SK-N-SH treated with all-trans-retinoic acid at 6 μM for 48 hours (cell line): ENCODE data around the gene C5.

Experiments used
- ATAC-seq: fragments of 200-7000 bp; cut with Tn5 transposase; 3 replicates; pipeline ENCODE4 v1.9.1; 2020; ENCODE audit warnings: mild to moderate bottlenecking, moderate library complexity
- ARNTL ChIP-seq: fragments of 450-650 bp; formaldehyde crosslinking; IDR thresholded peaks from 2 replicates; pipeline ENCODE4 v1.5.0; 2020; ENCODE audit warnings: low read depth, mild to moderate bottlenecking, moderate library complexity, borderline replicate concordance
- CREB5 ChIP-seq: fragments of 250-450 bp; sonication (Bioruptor Pico); IDR thresholded peaks from 2 replicates; pipeline ENCODE4 v1.5.1; 2020; ENCODE audit warnings: low read depth, mild to moderate bottlenecking, moderate library complexity
- ESRRG ChIP-seq: fragments of 250-450 bp; sonication (Bioruptor Pico); IDR thresholded peaks from 2 replicates; pipeline ENCODE4 v1.6.1; 2021; ENCODE audit warnings: mild to moderate bottlenecking
- GLIS3 ChIP-seq: fragments of 250-450 bp; sonication (Bioruptor Pico); IDR thresholded peaks from 2 replicates; pipeline ENCODE4 v1.5.0; 2020; ENCODE audit warnings: mild to moderate bottlenecking, moderate library complexity
- ISL1 ChIP-seq: fragments of 250-450 bp; sonication (Bioruptor Pico); IDR thresholded peaks from 2 replicates; pipeline ENCODE4 v2.1.2; 2022; ENCODE audit warnings: mild to moderate bottlenecking, moderate library complexity
- OSR1 ChIP-seq: fragments of 250-450 bp; sonication (Bioruptor Pico); IDR thresholded peaks from 2 replicates; pipeline ENCODE4 v1.8.0; 2022; ENCODE audit warnings: moderate library complexity, mild to moderate bottlenecking, inconsistent platforms
- PPARA ChIP-seq: fragments of 250-450 bp; sonication (Bioruptor Pico); IDR thresholded peaks from 2 replicates; pipeline ENCODE4 v1.5.0; 2020; ENCODE audit warnings: mild to moderate bottlenecking, borderline replicate concordance
- RARB ChIP-seq: fragments of 250-450 bp; sonication (Bioruptor Pico); IDR thresholded peaks from 2 replicates; pipeline ENCODE4 v1.8.0; 2021; ENCODE audit warnings: mild to moderate bottlenecking, moderate library complexity
- SNAI2 ChIP-seq: fragments of 250-450 bp; sonication (Bioruptor Pico); IDR thresholded peaks from 2 replicates; pipeline ENCODE4 v1.5.0; 2020; ENCODE audit warnings: mild to moderate bottlenecking, moderate library complexity
- TOX ChIP-seq: fragments of 250-450 bp; sonication (Bioruptor Pico); IDR thresholded peaks from 2 replicates; pipeline ENCODE4 v1.8.0; 2021; ENCODE audit warnings: mild to moderate bottlenecking, moderate library complexity, borderline replicate concordance
- ZC3H10 ChIP-seq: fragments of 250-450 bp; sonication (Bioruptor Pico); IDR thresholded peaks from 2 replicates; pipeline ENCODE4 v1.5.1; 2021; ENCODE audit warnings: mild to moderate bottlenecking, moderate library complexity
- ZFP3 ChIP-seq: fragments of 250-450 bp; sonication (Bioruptor Pico); IDR thresholded peaks from 2 replicates; pipeline ENCODE4 v1.5.0; 2020; ENCODE audit warnings: mild to moderate bottlenecking, moderate library complexity
- ZFP30 ChIP-seq: fragments of 450-650 bp; formaldehyde crosslinking; IDR thresholded peaks from 2 replicates; pipeline ENCODE4 v1.5.0; 2022; ENCODE audit warnings: mild to moderate bottlenecking, moderate library complexity
- ZNF70 ChIP-seq: fragments of 450-650 bp; formaldehyde crosslinking; IDR thresholded peaks from 2 replicates; pipeline ENCODE4 v1.5.0; 2020; ENCODE audit warnings: mild to moderate bottlenecking, moderate library complexity
- TF ChIP-seq, protein P1 (sequence below): fragments of 250-450 bp; sonication (Bioruptor Pico); IDR thresholded peaks from 2 replicates; pipeline ENCODE4 v1.8.0; 2020; ENCODE audit warnings: mild to moderate bottlenecking, moderate library complexity, borderline replicate concordance
- TF ChIP-seq, protein P2 (sequence below): fragments of 250-450 bp; sonication (Bioruptor Pico); IDR thresholded peaks from 2 replicates; pipeline ENCODE4 v1.8.0; 2021; ENCODE audit warnings: low read depth, mild to moderate bottlenecking, moderate library complexity, borderline replicate concordance
- TF ChIP-seq, protein P3 (sequence below): fragments of 250-450 bp; sonication (Bioruptor Pico); IDR thresholded peaks from 2 replicates; pipeline ENCODE4 v1.5.0; 2020; ENCODE audit warnings: mild to moderate bottlenecking, moderate library complexity
- TF ChIP-seq, protein P4 (sequence below): fragments of 250-450 bp; sonication (Bioruptor Pico); IDR thresholded peaks from 2 replicates; pipeline ENCODE4 v1.5.1; 2021; ENCODE audit warnings: mild to moderate bottlenecking, moderate library complexity

Gene C5

GRCh38 chr9:120982836-120983235 lies 67.2 kb downstream of the C5 start:
- ATAC-seq: no peak
- no peak for TF ChIP-seq ESRRG (CRISPR knock-in tag)
- TF ChIP-seq OSR1 (CRISPR knock-in tag): no peak
- TF ChIP-seq ZC3H10 (CRISPR knock-in tag): no peak
- TF ChIP-seq RARB: no peak
- TF ChIP-seq, all 23 proteins: peak for 0

DNA sequence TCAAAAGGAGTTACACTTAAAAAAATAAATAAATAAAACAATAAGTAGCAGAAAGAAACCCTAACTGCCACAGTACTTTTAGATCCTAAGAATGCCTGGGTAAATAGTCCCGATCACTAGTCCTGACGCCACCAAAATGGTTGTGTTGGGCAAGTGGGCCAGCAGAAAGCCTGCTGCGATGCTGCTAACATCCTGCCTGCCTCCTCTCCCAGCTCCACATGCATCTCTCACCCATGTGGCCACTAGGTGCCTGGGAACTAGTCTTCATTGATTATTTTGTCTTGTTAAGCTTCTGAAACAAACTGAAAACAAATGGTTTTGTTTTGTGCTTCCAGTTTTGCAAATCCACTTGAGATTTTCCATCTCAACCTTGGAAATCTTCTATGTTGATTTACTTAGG lies 69.1 kb downstream of the C5 start:
- TF ChIP-seq ZFP30: no peak
- no peak for ATAC-seq

- ATAC-seq: no peak
- TF ChIP-seq TOX: no peak
- TF ChIP-seq ARNTL (CRISPR knock-in tag): no peak
- TF ChIP-seq ZNF70 (CRISPR knock-in tag): no peak
Observed at GRCh38 chr9:120979797-120980196, 70.3 kb downstream of the C5 start.

- TF ChIP-seq TOX (no peak), ZNF70 (CRISPR knock-in tag) (no peak), CREB5 (no peak), GLIS3 (no peak), ZFP3 (CRISPR knock-in tag) (no peak)
Observed at GRCh38 chr9:120978987-120979386, 71.1 kb downstream of the C5 start.

GRCh38 chr9:120977321-120977720 lies 72.8 kb downstream of the C5 start:
- ATAC-seq: no peak
- TF ChIP-seq, protein P1, sequence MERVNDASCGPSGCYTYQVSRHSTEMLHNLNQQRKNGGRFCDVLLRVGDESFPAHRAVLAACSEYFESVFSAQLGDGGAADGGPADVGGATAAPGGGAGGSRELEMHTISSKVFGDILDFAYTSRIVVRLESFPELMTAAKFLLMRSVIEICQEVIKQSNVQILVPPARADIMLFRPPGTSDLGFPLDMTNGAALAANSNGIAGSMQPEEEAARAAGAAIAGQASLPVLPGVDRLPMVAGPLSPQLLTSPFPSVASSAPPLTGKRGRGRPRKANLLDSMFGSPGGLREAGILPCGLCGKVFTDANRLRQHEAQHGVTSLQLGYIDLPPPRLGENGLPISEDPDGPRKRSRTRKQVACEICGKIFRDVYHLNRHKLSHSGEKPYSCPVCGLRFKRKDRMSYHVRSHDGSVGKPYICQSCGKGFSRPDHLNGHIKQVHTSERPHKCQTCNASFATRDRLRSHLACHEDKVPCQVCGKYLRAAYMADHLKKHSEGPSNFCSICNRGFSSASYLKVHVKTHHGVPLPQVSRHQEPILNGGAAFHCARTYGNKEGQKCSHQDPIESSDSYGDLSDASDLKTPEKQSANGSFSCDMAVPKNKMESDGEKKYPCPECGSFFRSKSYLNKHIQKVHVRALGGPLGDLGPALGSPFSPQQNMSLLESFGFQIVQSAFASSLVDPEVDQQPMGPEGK: no peak
- TF ChIP-seq, protein P2, sequence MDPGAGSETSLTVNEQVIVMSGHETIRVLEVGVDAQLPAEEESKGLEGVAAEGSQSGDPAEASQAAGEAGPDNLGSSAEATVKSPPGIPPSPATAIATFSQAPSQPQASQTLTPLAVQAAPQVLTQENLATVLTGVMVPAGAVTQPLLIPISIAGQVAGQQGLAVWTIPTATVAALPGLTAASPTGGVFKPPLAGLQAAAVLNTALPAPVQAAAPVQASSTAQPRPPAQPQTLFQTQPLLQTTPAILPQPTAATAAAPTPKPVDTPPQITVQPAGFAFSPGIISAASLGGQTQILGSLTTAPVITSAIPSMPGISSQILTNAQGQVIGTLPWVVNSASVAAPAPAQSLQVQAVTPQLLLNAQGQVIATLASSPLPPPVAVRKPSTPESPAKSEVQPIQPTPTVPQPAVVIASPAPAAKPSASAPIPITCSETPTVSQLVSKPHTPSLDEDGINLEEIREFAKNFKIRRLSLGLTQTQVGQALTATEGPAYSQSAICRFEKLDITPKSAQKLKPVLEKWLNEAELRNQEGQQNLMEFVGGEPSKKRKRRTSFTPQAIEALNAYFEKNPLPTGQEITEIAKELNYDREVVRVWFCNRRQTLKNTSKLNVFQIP (CRISPR knock-in tag): no peak
- TF ChIP-seq CREB5: no peak
- TF ChIP-seq ZC3H10 (CRISPR knock-in tag): no peak
- TF ChIP-seq PPARA (CRISPR knock-in tag): no peak
- no peak for TF ChIP-seq RARB
- TF ChIP-seq, protein P3, sequence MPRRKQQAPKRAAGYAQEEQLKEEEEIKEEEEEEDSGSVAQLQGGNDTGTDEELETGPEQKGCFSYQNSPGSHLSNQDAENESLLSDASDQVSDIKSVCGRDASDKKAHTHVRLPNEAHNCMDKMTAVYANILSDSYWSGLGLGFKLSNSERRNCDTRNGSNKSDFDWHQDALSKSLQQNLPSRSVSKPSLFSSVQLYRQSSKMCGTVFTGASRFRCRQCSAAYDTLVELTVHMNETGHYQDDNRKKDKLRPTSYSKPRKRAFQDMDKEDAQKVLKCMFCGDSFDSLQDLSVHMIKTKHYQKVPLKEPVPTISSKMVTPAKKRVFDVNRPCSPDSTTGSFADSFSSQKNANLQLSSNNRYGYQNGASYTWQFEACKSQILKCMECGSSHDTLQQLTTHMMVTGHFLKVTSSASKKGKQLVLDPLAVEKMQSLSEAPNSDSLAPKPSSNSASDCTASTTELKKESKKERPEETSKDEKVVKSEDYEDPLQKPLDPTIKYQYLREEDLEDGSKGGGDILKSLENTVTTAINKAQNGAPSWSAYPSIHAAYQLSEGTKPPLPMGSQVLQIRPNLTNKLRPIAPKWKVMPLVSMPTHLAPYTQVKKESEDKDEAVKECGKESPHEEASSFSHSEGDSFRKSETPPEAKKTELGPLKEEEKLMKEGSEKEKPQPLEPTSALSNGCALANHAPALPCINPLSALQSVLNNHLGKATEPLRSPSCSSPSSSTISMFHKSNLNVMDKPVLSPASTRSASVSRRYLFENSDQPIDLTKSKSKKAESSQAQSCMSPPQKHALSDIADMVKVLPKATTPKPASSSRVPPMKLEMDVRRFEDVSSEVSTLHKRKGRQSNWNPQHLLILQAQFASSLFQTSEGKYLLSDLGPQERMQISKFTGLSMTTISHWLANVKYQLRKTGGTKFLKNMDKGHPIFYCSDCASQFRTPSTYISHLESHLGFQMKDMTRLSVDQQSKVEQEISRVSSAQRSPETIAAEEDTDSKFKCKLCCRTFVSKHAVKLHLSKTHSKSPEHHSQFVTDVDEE: no peak
- TF ChIP-seq SNAI2: no peak

More at GRCh38 chr9:120978987-120979386, 71.1 kb downstream of the C5 start:
- no peak for ATAC-seq

DNA sequence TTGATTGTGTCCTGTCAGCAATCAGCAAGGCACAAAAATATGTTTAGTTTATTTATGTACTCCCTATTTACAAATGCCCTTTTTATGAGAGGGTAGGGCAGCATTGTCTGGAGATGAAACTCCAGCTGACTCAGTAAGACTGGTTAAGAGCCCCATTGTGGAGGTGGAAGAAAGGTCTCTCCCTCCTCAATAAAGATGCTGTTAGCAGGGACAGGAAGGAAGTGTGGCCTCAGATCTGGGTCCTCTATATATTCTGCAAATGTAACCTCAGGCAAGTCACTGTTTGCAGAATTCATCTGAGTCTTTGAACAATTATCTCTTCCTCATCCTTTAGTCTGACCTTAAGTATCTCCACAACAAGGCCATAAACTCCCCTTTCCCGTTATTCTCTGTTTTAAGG lies 75.2 kb downstream of the C5 start:
- ATAC-seq: no peak
- TF ChIP-seq ZFP30 (no peak), RARB (no peak), ZNF70 (CRISPR knock-in tag) (no peak), ZC3H10 (CRISPR knock-in tag) (no peak), OSR1 (CRISPR knock-in tag) (no peak), TOX (no peak), ESRRG (CRISPR knock-in tag) (no peak), ISL1 (no peak)
- TF ChIP-seq, protein P2 (CRISPR knock-in tag): no peak
- TF ChIP-seq, protein P1: no peak
- TF ChIP-seq, protein P4, sequence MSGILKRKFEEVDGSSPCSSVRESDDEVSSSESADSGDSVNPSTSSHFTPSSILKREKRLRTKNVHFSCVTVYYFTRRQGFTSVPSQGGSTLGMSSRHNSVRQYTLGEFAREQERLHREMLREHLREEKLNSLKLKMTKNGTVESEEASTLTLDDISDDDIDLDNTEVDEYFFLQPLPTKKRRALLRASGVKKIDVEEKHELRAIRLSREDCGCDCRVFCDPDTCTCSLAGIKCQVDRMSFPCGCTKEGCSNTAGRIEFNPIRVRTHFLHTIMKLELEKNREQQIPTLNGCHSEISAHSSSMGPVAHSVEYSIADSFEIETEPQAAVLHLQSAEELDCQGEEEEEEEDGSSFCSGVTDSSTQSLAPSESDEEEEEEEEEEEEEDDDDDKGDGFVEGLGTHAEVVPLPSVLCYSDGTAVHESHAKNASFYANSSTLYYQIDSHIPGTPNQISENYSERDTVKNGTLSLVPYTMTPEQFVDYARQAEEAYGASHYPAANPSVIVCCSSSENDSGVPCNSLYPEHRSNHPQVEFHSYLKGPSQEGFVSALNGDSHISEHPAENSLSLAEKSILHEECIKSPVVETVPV (CRISPR knock-in tag): no peak
